ENCODE data around the gene MTHFD2. TPM values are rescaled to one million over a fixed set of nuclear protein-coding genes. Genes with fewer than 3 reads are reported as not detected.

Gene MTHFD2
- total RNA-seq, 2 experiments from 2014 or later: 518 to 525 TPM

DNA sequence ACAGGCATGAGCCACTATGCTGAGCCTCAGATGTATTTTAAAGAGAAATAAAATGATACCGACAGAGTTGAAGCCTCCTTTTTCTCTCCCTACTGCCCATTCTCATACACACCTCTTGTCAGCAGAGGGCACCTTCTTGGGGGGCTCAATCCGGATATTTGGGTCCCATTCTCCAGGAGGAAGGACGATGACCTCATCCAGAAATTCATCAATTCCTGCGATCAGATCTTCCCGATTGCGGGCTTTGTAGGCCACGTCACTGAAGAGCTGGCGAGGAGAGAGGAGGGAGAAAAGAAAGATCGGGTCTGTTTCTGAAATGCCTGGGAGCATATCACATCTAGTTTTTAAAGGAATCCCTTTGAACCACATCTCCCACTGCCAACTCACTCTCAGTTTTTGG lies 54.4 kb downstream of the MTHFD2 start:
- H3K9me3 Mint-ChIP-seq: no peaks in the 10 kb centered on the region
- intact Hi-C loops (cut with micrococcal nuclease): loop anchor here (5.0 kb wide), 1 partner anchor 139 kb away; no protein-coding TSS in a partner anchor
- H3K36me3 Mint-ChIP-seq: no peaks in the 10 kb centered on the region
- no peaks in the 10 kb centered on the region for H3K4me1 Mint-ChIP-seq (ENCODE audit: low read depth)
- no peak overlapping the region for H3K27ac Mint-ChIP-seq
- ChIA-PET POLR2A (no interaction called here), CTCF (interaction anchor here (0.8 to 2.8 kb wide), 3 partner anchors 81 to 429 kb away, joined by 4 to 15 read pairs (median 5); no protein-coding TSS in a partner anchor)
- H3K4me3 Mint-ChIP-seq: no peak overlapping the region
- no peak for DNase-seq
- no peaks in the 10 kb centered on the region for H3K27me3 Mint-ChIP-seq

DNA sequence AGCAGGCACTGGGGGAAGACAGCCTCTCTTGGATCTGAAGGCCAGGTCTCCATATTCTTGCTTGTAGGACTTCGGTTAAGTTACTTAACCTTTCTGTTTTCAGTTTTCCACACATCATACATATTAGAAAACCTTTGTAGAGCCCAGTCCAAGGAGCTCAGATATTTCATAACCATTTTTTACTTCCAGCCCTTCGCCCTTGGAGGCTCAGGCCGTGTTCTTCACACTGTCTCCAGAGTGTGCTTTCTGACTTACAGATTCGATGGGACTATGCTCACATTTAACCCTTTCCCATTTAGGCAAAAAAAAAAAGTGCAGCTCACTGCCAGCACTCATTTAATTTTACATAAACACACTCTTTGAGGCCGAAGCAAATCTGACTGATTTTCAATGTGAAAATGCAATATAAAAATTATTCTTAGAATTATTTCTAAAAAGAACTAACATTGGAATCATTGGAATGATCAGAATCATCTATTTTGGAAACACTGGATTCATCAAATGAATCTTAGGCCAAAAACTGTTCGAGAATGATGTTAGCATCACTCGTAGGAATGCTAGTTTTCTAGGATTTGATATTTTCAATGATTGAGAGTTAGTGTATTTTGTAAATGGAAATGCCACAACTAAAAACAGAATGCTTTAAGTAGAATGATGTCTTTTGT lies 55.0 kb downstream of the MTHFD2 start:
- Mint-ChIP-seq H3K27me3 (no peaks in the 10 kb centered on the region), H3K9me3 (no peaks in the 10 kb centered on the region), H3K36me3 (no peaks in the 10 kb centered on the region), H3K27ac (no peak overlapping the region), H3K4me3 (no peak overlapping the region), H3K4me1 (ENCODE audit: low read depth) (no peaks in the 10 kb centered on the region)
- CTCF ChIA-PET: interaction anchor here (0.8 to 2.8 kb wide), 5 partner anchors 80 to 429 kb away, joined by 3 to 15 read pairs (median 4); no protein-coding TSS in a partner anchor
- DNase-seq: no peak
- intact Hi-C loops (cut with micrococcal nuclease): loop anchor here (5.0 kb wide), 1 partner anchor 139 kb away; no protein-coding TSS in a partner anchor
- POLR2A ChIA-PET: no interaction called here

DNA sequence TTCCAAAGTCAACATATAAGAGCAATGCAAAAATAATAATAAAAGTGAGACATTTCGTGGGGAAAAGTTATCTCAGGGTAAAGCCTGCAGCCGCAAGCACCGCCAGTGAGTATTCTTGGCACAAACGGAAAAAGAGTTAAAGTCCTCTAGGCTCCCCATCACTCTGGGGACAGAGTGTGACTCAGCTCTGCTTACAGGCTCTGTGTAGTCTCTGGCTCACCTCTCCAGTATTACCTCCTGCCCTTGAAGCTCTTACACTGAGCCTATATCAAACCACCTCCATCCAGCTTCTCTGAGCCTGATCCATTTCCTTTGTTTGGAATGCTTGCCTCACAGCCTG lies 55.5 kb downstream of the MTHFD2 start:
- POLR2A ChIA-PET: no interaction called here
- Mint-ChIP-seq H3K9me3 (no peaks in the 10 kb centered on the region), H3K27ac (no peak overlapping the region), H3K4me1 (ENCODE audit: low read depth) (no peaks in the 10 kb centered on the region), H3K4me3 (no peak overlapping the region), H3K27me3 (no peaks in the 10 kb centered on the region), H3K36me3 (no peaks in the 10 kb centered on the region)
- intact Hi-C loops (cut with micrococcal nuclease): loop anchor here (5.0 kb wide), 1 partner anchor 138 kb away; no protein-coding TSS in a partner anchor
- DNase-seq: no peak
- CTCF ChIA-PET: interaction anchor here (1.1 to 2.8 kb wide), 4 partner anchors 80 to 138 kb away, joined by 3 to 15 read pairs (median 4); no protein-coding TSS in a partner anchor

DNA sequence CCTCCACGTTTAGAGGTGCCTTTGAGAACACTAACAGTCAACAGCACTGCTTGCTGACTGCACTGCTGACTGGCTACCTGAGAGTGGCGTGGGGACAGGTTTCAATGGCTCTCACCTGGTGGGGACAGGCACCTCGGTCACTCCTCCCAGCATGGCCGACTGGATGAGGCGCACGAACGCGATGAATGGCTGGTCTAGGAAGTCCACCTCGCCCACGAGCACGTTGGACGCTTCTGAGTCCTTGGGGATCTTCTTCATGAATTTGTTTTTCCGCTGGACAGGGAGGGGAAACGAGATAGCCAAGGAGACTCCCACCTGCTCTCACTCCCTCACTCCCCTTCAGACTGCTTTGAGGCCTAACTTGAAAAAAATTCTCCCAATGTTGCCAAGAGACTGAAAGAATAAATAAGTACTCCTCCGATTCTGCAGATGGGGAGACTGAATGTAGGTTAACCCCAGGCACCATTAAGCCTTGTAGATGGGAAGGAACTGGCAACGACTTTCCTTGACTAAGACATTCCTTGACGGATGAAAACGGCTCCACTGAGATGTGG lies 57.3 kb downstream of the MTHFD2 start:
- no peak overlapping the region for H3K27ac Mint-ChIP-seq
- POLR2A ChIA-PET: no interaction called here
- intact Hi-C loops (cut with micrococcal nuclease): no loop called here
- no peak for DNase-seq
- no peaks in the 10 kb centered on the region for H3K4me1 Mint-ChIP-seq (ENCODE audit: low read depth)
- H3K36me3 Mint-ChIP-seq: no peaks in the 10 kb centered on the region
- no peaks in the 10 kb centered on the region for H3K27me3 Mint-ChIP-seq
- CTCF ChIA-PET: interaction anchor here (2.8 kb wide), 1 partner anchor 79 kb away, joined by 15 read pairs; no protein-coding TSS in a partner anchor
- no peak overlapping the region for H3K4me3 Mint-ChIP-seq
- H3K9me3 Mint-ChIP-seq: no peaks in the 10 kb centered on the region

DNA sequence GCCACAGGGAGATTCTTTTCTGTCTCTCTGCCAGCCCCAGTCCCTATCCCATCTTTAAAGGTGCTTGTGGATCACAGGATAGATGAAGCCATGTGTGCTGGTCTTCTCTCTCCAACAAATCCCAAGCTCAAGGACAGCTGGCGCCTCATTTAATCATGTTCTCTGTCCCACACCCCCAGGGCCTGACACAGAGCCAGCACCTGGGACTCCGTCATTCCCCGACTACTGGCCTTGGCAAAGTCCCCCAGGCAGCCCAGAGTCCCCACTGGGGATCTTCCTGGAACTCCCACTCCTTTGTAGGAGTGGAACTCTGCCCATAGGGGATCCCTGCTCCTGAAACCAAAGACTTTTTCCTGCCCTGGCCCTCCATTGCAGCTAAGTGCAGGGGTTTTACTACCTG lies 60.8 kb downstream of the MTHFD2 start:
- Mint-ChIP-seq H3K4me1 (ENCODE audit: low read depth) (no peaks in the 10 kb centered on the region), H3K27me3 (no peaks in the 10 kb centered on the region), H3K4me3 (no peak overlapping the region), H3K36me3 (no peaks in the 10 kb centered on the region), H3K9me3 (no peaks in the 10 kb centered on the region), H3K27ac (no peak overlapping the region)
- intact Hi-C loops (cut with micrococcal nuclease): no loop called here
- ChIA-PET CTCF (interaction anchor here (1.9 kb wide), 2 partner anchors 9 to 76 kb away, joined by 5 to 11 read pairs; no protein-coding TSS in a partner anchor), POLR2A (no interaction called here)
- DNase-seq: no peak

GRCh38 chr2:74259733-74260132 lies 61.3 kb downstream of the MTHFD2 start:
- ChIA-PET CTCF (interaction anchor here (1.9 kb wide), 1 partner anchor 10 kb away, joined by 11 read pairs; no protein-coding TSS in a partner anchor), POLR2A (no interaction called here)
- H3K27ac Mint-ChIP-seq: no peak overlapping the region
- DNase-seq: no peak
- intact Hi-C loops (cut with micrococcal nuclease): no loop called here
- no peak overlapping the region for H3K4me3 Mint-ChIP-seq
- no peaks in the 10 kb centered on the region for H3K36me3 Mint-ChIP-seq
- H3K9me3 Mint-ChIP-seq: no peaks in the 10 kb centered on the region
- H3K27me3 Mint-ChIP-seq: no peaks in the 10 kb centered on the region
- no peaks in the 10 kb centered on the region for H3K4me1 Mint-ChIP-seq (ENCODE audit: low read depth)

DNA sequence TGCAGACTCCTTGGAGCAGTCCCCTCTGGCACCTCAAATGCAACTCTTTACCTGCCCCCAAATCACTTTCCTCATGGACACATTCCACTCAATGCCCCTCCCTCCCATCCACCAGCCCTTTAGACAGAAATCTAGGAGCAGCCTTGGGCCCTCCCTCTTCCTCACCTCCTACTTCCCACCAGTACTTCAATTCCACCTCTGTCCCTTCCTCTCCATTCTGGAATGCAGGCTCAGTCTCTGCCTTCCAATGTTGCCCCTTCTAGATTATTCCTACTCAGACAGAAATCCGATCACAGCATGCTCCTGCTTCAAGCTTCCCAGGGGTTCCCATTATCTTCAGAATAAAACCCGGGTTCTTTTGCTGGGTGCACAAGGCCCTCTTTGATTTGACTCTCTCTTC lies 62.1 kb downstream of the MTHFD2 start:
- Mint-ChIP-seq H3K4me3 (no peak overlapping the region), H3K9me3 (no peaks in the 10 kb centered on the region), H3K4me1 (ENCODE audit: low read depth) (no peaks in the 10 kb centered on the region), H3K36me3 (no peaks in the 10 kb centered on the region), H3K27ac (no peak overlapping the region), H3K27me3 (no peaks in the 10 kb centered on the region)
- DNase-seq: no peak
- ChIA-PET POLR2A (no interaction called here), CTCF (no interaction called here)
- intact Hi-C loops (cut with micrococcal nuclease): no loop called here

DNA sequence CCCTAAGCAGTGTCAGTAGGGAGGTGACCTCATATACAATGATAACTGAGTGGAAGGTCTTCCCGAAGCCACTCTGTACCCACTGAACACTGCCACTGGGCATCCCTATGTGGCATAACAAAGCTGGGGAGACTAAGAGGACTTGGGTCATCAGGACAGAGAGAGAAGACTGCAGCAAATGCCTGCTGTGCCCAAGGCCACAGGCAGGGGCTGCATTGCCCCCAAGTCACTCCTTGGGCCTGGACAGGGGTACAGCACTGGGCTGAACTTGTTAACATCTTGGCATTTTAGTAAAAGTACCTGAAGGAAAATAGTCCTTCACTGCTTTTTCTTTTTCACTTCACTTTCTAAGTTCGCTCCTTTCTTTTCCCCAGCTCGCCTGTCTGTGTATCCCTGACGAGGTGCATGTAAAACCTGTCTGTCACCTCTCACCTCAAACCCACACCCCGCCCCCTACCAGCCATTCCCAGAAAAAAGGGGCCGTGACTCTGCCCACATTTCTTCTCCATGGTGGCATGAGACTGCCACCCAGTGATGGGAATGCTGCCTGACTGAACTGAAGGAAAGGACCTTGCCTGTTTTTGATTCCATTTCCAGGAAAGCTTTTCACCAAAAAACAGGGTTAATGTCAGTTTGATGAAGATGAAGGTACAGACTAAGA lies 62.9 kb downstream of the MTHFD2 start:
- no peaks in the 10 kb centered on the region for H3K36me3 Mint-ChIP-seq
- peak; percentile 14 for DNase-seq
- CTCF ChIA-PET: interaction anchor here (0.7 to 1.0 kb wide), 2 partner anchors 12 to 74 kb away, joined by 3 read pairs; no protein-coding TSS in a partner anchor
- H3K27me3 Mint-ChIP-seq: no peaks in the 10 kb centered on the region
- POLR2A ChIA-PET: no interaction called here
- H3K27ac Mint-ChIP-seq: no peak overlapping the region
- intact Hi-C loops (cut with micrococcal nuclease): no loop called here
- no peaks in the 10 kb centered on the region for H3K4me1 Mint-ChIP-seq (ENCODE audit: low read depth)
- H3K4me3 Mint-ChIP-seq: no peak overlapping the region
- H3K9me3 Mint-ChIP-seq: no peaks in the 10 kb centered on the region

DNA sequence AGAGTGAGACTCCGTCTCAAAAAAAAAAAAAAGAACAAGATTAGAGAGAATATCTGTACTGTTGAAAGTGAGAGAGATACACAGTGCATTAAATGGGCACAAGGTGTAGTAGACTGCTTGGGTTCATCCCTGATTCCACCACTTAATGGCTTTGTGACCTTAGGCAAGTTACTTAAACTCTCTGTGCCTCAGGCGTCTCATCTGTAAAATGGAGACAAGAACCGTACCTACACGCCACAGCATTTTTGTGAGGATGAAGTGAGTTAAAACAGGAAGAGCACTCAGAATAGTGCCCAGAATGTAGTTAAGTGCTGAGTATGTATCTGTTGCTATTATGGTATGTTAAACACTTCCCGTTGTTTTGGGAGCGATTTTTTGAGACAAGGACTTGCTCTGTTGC lies 64.3 kb downstream of the MTHFD2 start:
- Mint-ChIP-seq H3K9me3 (no peaks in the 10 kb centered on the region), H3K36me3 (no peaks in the 10 kb centered on the region), H3K4me3 (no peak overlapping the region), H3K27me3 (no peaks in the 10 kb centered on the region), H3K4me1 (ENCODE audit: low read depth) (peaks cover 9% of the 10 kb centered on the region), H3K27ac (no peak overlapping the region)
- no peak for DNase-seq
- CTCF ChIA-PET: no interaction called here
- POLR2A ChIA-PET: no interaction called here
- intact Hi-C loops (cut with micrococcal nuclease): no loop called here

- Mint-ChIP-seq H3K36me3 (no peaks in the 10 kb centered on the region), H3K27me3 (no peaks in the 10 kb centered on the region), H3K4me3 (no peak overlapping the region), H3K27ac (no peak overlapping the region), H3K4me1 (ENCODE audit: low read depth) (peaks cover 9% of the 10 kb centered on the region), H3K9me3 (no peaks in the 10 kb centered on the region)
- no peak for DNase-seq
- CTCF ChIA-PET: interaction anchor here (1.3 to 3.0 kb wide), 2 partner anchors 14 to 71 kb away, joined by 5 to 19 read pairs; no protein-coding TSS in a partner anchor
- intact Hi-C loops (cut with micrococcal nuclease): no loop called here
- POLR2A ChIA-PET: interaction anchor here (0.6 to 0.7 kb wide), 2 partner anchors 24 to 902 kb away, joined by 3 read pairs; no protein-coding TSS in a partner anchor
These were observed 65.9 kb downstream of the MTHFD2 start for GRCh38 chr2:74264281-74264680.

DNA sequence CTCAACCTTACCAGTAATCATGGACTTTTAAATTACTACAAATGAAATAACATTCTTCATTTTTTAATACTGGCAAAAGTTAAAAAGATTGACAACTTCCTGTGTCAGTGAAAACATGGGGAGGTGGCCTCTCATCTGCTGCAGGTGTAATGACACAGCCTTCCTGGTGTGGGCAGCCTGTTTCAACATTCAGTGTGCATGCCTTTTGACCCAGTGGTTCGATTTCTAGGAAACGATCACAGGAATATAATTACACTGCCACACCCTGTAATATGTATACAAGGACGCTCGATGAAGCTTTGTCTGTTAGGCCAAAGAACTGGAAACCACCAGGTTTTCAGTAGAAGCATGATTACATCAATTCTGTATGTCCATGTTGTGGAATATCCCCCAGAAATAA lies 68.7 kb downstream of the MTHFD2 start:
- POLR2A ChIA-PET: no interaction called here
- peaks cover 9% of the 10 kb centered on the region for H3K4me1 Mint-ChIP-seq (ENCODE audit: low read depth)
- no peaks in the 10 kb centered on the region for H3K27me3 Mint-ChIP-seq
- peak overlapping the region; percentile 17 for H3K4me3 Mint-ChIP-seq
- peak; percentile 78 for DNase-seq
- intact Hi-C loops (cut with micrococcal nuclease): loop anchor here (1.0 kb wide), 2 partner anchors 68 to 125 kb away; no protein-coding TSS in a partner anchor
- H3K27ac Mint-ChIP-seq: peak overlapping the region; percentile 52
- H3K36me3 Mint-ChIP-seq: no peaks in the 10 kb centered on the region
- CTCF ChIA-PET: interaction anchor here (0.8 to 2.8 kb wide), 4 partner anchors 19 to 216 kb away, joined by 3 to 28 read pairs (median 4); partner anchors contain the start of genes CCDC142 and TTC31
- H3K9me3 Mint-ChIP-seq: no peaks in the 10 kb centered on the region

Data from activated CD4-positive, alpha-beta memory T cell treated with anti-CD3 and anti-CD28 coated beads for 36 hours (primary cell).